Muscle of leg (tissue), 11 donors: ENCODE data around the gene SPOUT1. TPM values are rescaled to one million over a fixed set of nuclear protein-coding genes. Genes with fewer than 3 reads are reported as not detected.

Source experiments
- DNase-seq: peaks from one replicate; pipeline ENCODE4 v3.0.0; 2013
- H3K27ac ChIP-seq: one replicate; pipeline ENCODE4 v1.5.1; 2013; ENCODE audit warnings: mild to moderate bottlenecking, low read length, control low read depth
- H3K27me3 ChIP-seq: one replicate; pipeline ENCODE4 v1.6.1; 2013; ENCODE audit warnings: low read length; ENCODE audit not compliant: control insufficient read depth, insufficient read depth
- H3K36me3 ChIP-seq: one replicate; pipeline ENCODE4 v1.6.1; 2013; ENCODE audit warnings: low read length; ENCODE audit not compliant: control insufficient read depth, insufficient read depth
- H3K4me1 ChIP-seq: one replicate; pipeline ENCODE4 v1.6.1; 2013; ENCODE audit warnings: low read length; ENCODE audit not compliant: control insufficient read depth, insufficient read depth
- H3K4me3 ChIP-seq: one replicate; pipeline ENCODE4 v1.5.1; 2013; ENCODE audit warnings: low read length, control low read depth
- H3K9me3 ChIP-seq: replicated peaks from 2 replicates; pipeline ENCODE4 v1.6.1; 2013; ENCODE audit warnings: low read depth, low read length; ENCODE audit not compliant: control insufficient read depth
- WGBS: methylation state at CpG from one replicate; pipeline ENCODE4 v1.1.5; 2013; ENCODE audit warnings: missing lambda C conversion rate; ENCODE audit not compliant: insufficient coverage; 5-methylcytosine and 5-hydroxymethylcytosine counted together
- polyA plus RNA-seq, 8 donors: library from polyadenylated mRNA; unstranded; fragments of 120-200 nt; gene quantifications; one replicate each; pipeline versions ENCODE4 v1.2.1 to v1.2.3, GENCODE V29; 2013; ENCODE audit warnings: inconsistent platforms in 1 of 8, low replicate concordance in 1 of 8; ENCODE audit not compliant: insufficient read length in 8 of 8, insufficient read depth in 1 of 8
- total RNA-seq: library from RNA; stranded (reverse); fragments of 120-200 nt; gene quantifications from one replicate; pipeline ENCODE4 v1.2.4, GENCODE V29; 2013

Gene SPOUT1
- total and polyA plus RNA-seq, 9 donors, result 18.5 to 33.2 (median 25.3) TPM

DNA sequence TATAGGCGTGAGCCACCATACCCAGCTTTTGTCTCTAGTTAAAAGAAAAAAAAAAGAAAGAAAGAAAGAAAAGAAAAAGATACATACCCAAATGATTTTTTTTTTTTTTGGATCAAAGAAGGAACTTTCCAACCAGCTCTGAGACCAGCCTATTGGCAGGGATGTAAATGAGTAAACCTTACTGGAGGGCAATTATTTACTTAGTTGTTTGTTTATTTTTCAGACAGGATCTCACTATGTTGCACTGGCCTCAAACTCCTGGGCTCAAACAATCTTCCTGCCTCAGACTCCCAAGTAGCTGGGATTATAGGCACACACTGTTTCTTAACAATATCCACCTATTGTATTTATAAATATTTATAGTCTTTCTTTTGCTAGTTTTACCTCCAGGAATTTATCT lies 10.9 kb upstream of the SPOUT1 start:
- DNase-seq, result no peak
- Histone ChIP-seq H3K4me1 (peaks cover 9% of the 10 kb centered on the region), H3K27me3 (no peaks in the 10 kb centered on the region), H3K9me3 (no peaks in the 10 kb centered on the region), H3K36me3 (peaks cover 8% of the 10 kb centered on the region), H3K4me3 (no peak overlapping the region), H3K27ac (no peak overlapping the region)
- WGBS, result no CpG with 5 or more reads among the region's 1 CpG

DNA sequence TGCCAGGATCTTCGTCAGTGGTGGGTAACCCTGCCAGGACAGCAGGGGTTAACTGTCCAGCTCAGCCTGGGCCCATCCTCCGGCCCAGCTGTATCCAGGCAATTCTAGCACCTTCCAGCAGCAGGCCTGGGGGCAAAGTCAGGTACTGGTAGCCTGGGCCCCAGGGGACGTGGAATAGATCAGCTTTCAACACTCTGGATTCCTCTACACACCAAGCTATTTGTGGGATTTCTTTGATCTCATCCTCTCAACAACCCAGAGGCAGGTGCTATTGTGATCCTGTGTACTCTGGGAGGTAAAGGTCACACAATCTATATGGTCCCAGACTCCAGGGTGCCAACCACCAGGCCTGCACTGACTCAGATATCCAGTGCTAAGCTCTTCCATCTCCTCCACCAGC lies 8.7 kb upstream of the SPOUT1 start:
- Histone ChIP-seq H3K4me1 (peaks cover 3% of the 10 kb centered on the region), H3K27me3 (no peaks in the 10 kb centered on the region), H3K27ac (no peak overlapping the region), H3K36me3 (peaks cover 20% of the 10 kb centered on the region), H3K4me3 (no peak overlapping the region), H3K9me3 (no peaks in the 10 kb centered on the region)
- no peak for DNase-seq
- 49% methylated on average over 2 of the region's 3 CpGs for WGBS

DNA sequence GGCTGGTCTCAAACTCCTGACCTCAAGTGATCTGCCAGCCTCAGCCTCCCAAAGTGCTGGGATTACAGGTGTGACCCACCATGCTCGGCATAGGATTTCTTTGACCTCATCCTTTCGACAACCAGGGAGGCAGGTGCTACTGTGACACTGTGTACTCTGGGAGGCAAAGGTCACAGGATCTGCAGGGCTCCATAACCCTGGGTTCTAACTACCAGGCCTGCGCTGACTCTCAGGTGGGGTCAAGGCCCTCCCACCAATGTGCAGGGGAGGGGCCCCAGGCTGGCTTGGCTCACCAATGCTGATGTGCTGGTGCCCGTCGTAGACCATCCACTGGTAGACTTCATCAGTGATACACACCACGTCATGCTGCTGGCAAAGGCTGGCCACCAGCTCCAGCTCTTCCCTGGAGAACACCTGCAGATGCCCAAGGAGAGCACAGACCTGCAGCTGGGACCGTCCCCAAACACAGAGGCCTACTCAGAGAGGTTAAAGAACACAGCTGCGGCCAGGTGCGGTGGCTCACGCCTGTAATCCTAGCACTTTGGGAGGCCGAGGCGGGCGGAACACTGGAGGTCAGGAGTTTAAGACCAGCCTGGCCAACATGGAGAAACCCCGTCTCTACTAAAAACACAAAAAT lies 7.0 kb upstream of the SPOUT1 start:
- H3K36me3 ChIP-seq, result peaks cover 17% of the 10 kb centered on the region
- no peaks in the 10 kb centered on the region for H3K27me3 ChIP-seq
- H3K9me3 ChIP-seq, result no peaks in the 10 kb centered on the region
- H3K4me3 ChIP-seq, result no peak overlapping the region
- 76% methylated on average over 7 of the region's 14 CpGs for WGBS
- DNase-seq, result no peak
- no peak overlapping the region for H3K27ac ChIP-seq
- peaks cover 3% of the 10 kb centered on the region for H3K4me1 ChIP-seq

DNA sequence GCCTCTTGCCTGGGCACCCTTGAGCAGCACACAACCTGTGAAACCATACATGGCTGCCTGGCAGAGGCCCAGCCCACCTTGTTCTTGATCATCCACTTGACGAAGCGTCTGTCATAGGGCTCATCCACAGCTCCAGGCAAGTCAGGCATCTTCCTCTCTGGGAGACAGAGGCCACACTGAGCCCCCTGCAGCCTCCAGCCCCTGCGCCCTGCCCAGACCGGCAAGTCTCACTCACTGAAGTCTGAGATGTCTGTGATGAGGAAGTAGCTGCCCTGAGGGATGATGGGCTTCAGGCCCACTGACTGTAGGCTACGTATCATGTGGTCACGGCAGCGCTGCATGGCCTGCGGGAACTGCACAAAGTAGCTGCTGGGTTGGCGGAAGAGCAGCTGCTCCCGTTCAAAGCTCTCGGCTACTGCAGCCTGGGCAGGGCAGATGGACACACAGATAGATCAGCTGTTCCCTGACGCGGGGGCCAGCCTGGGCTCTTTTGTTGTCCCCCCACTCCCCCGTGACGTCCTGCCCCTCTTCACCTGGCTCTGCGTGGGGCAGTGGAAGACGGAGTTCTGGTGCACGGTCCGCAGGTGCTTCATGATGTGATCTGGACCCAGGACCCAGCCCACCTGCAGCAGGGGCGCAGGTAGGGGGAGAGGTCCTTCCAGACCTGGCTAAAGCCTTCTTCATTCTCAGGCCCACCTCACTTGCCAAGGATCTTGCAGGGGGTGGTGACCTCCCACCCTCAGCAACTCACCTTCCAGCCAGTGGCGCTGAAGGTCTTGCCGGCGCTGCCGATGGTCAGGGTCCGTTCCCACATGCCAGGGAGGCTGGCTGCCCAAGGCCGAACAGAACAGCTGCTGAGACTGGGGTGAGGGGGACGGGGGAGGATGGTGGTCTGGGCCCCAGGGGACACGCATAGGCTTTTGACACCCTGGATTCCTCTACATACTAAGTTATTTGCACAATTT lies 5.9 kb upstream of the SPOUT1 start:
- no peaks in the 10 kb centered on the region for H3K27me3 ChIP-seq
- 83% methylated on average over 16 of the region's 28 CpGs for WGBS
- no peak for DNase-seq
- no peak overlapping the region for H3K27ac ChIP-seq
- no peak overlapping the region for H3K4me3 ChIP-seq
- H3K4me1 ChIP-seq, result peaks cover 3% of the 10 kb centered on the region
- no peaks in the 10 kb centered on the region for H3K9me3 ChIP-seq
- H3K36me3 ChIP-seq, result peaks cover 17% of the 10 kb centered on the region

DNA sequence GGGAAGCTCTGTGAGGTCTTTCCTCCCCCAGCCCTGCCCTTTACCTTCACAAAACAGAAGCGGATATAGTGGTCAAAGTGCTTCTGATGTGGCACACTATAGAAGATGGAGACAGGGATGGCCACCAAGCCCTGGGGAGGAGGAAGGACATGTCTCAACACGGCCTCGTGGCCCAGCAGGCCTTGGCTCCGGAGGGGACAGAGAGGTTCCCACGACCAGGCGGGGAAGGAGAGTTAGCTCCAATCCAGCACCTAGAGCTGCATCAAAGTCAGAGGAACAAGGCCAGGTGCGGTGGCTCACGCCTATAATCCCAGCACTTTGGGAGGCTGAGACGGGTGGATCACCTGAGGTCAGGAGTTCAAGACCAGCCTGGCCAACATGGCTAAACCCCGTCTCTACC lies 4.1 kb upstream of the SPOUT1 start:
- WGBS, result 96% methylated on average over 8 of the region's 10 CpGs

DNA sequence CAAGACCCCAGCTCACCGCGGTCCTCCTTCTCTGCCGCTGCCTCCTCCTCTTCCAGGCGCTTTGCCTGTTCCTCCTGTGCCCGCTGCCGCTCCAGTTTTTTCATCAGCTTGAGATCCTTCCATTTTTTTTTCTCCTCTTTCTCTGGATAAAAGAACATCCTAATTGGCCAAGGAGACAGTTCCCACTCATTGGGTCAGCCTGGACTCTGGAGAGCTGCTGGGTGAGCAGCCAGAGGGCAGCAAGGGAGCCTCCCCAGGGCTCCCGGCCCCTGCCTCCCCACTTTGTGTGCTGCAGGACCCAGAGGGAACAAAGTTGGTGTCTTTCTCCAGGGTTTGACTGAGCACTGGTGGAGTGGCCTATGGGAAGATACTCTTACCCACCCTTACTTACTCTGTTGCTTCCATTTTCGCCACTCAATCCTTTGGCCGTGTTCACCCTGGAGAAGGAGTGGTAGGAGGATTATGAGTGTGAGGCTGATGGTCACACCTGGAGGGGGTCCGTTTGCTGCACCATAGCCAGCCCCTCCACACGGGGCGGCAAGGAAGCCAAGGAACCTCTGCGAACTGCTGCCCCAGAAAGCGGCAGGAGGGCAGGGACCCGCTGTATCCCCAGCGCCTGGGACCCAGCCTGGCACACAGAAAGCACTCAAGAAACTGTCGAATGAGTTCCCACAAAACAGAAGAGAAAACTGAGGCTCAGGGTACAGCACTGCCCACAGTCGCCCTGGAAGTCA lies 708 bp downstream of the SPOUT1 start:
- Histone ChIP-seq H3K4me1 (peaks cover 17% of the 10 kb centered on the region), H3K9me3 (no peaks in the 10 kb centered on the region), H3K36me3 (peaks cover 45% of the 10 kb centered on the region), H3K27me3 (no peaks in the 10 kb centered on the region), H3K27ac (peak overlapping the region; percentile 17), H3K4me3 (peak overlapping the region; percentile 92)
- DNase-seq, result no peak
- 33% methylated on average over 15 of the region's 18 CpGs for WGBS

More for the DNA sequence above, 4.1 kb upstream of the SPOUT1 start:
- Histone ChIP-seq H3K36me3 (peaks cover 17% of the 10 kb centered on the region), H3K27ac (no peak overlapping the region), H3K27me3 (no peaks in the 10 kb centered on the region), H3K4me1 (peaks cover 16% of the 10 kb centered on the region), H3K4me3 (no peak overlapping the region), H3K9me3 (no peaks in the 10 kb centered on the region)
- DNase-seq, result no peak

DNA sequence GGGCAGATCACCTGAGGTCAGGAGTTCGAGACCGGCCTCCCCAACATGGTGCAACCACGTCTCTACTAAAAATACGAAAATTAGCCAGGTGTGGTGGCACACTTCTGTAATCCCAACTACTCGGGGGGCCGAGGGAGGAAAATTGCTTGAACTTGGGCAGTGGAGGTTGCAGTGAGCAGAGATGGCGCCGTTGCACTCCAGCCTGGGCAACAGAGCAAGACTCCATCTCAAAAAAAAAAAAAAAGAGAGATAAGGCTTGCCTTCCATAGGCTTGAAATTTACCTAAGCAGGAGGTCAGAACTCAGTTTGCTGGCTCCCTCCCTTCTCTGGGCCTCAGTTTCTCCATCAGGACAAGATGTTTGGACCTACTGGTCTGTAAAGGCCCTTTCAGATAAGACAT lies 1.3 kb downstream of the SPOUT1 start:
- Histone ChIP-seq H3K36me3 (peaks cover 46% of the 10 kb centered on the region), H3K4me1 (peaks cover 17% of the 10 kb centered on the region), H3K27ac (no peak overlapping the region), H3K4me3 (no peak overlapping the region), H3K9me3 (no peaks in the 10 kb centered on the region), H3K27me3 (no peaks in the 10 kb centered on the region)
- WGBS, result 73% methylated on average over 2 of the region's 8 CpGs
- no peak for DNase-seq

DNA sequence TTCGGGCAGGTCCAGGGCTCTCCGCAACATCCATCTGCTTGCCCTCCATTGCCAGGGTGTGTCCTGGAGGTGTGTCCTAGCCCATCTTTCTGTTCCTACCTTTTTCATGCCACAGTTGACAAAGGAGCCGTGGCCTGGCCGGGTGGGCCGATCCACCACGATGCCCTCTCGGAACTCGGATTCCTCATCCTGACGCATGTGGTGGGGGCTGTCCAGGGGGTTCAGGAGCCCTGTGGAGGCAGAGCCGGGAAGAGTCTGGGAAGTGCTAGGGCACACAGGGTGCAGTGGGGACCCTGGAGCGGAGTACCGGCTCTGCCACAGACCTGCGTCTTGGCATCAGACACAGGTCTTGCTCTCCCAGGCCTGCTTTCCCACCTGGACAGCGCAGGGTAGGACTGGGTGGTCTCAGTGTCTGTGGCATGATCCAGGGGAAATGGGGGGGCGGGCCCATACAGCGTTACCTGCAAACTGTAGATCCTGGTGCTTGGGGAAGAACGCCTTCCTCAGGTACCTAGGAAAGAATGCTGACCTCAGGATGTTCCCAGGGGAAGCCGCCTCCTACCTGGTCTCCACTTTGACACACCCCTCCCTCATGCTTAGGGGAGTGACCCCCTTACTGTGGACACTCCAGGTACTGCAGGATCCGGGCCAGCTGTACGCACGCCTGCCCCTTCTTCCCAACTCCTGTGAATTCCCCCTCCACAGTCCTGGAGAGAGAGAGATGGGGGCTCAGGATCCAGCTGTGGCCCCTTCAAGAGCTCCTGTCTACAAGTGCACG lies 3.5 kb downstream of the SPOUT1 start:
- Histone ChIP-seq H3K27me3 (no peaks in the 10 kb centered on the region), H3K4me1 (peaks cover 17% of the 10 kb centered on the region), H3K36me3 (peaks cover 63% of the 10 kb centered on the region), H3K27ac (no peak overlapping the region), H3K9me3 (no peaks in the 10 kb centered on the region), H3K4me3 (no peak overlapping the region)
- no peak for DNase-seq
- 93% methylated on average over 16 of the region's 22 CpGs for WGBS

DNA sequence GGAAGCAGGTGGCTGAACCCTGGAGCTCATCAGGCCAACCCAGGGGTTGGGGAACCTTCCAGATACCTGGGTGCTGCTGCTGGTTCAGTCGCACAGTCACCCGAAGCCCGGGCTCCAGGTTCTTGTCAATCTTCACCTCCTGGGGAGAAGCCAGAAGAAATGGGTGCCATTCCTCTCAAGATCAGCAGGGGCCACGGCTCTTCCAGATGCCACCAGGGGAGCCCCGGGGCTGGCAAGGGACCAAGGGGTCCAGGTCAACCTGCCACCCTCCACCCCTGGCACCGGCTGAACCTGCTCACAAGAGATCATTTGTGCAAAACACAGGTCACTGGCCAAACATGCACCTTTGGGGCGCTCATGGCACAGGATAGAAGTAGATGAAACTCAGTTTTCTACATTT lies 4.7 kb downstream of the SPOUT1 start:
- DNase-seq, result no peak
- H3K36me3 ChIP-seq, result peaks cover 63% of the 10 kb centered on the region
- 83% methylated on average over 5 of the region's 7 CpGs for WGBS
- H3K27me3 ChIP-seq, result no peaks in the 10 kb centered on the region
- H3K4me1 ChIP-seq, result peaks cover 16% of the 10 kb centered on the region
- H3K9me3 ChIP-seq, result no peaks in the 10 kb centered on the region
- H3K4me3 ChIP-seq, result no peak overlapping the region
- no peak overlapping the region for H3K27ac ChIP-seq
